ENCODE measurements around the gene IL21R. TPM values are rescaled to one million over a fixed set of nuclear protein-coding genes. Genes with fewer than 3 reads are reported as not detected.
"Not testable (repeated sequence)": the region's sequence is repeated elsewhere in the genome, so short reads cannot be mapped to it uniquely, and the experiment has no call there.

IL21R gene
- total RNA-seq, 1 donor from 2014 or later = 2.0 TPM

- DNase-seq (ENCODE audit: low read depth) = peak; percentile 78
These were observed 24.7 kb downstream of the IL21R start for GRCh38 chr16:27426423-27427408.

GRCh38 chr16:27427538-27427937, 25.6 kb downstream of the IL21R start:
- no peak for DNase-seq (ENCODE audit: low read depth)

- DNase-seq (ENCODE audit: low read depth) = no peak
These were observed 26.2 kb downstream of the IL21R start for GRCh38 chr16:27428026-27428785.

- DNase-seq (ENCODE audit: low read depth) = no peak
These were observed 27.4 kb downstream of the IL21R start for GRCh38 chr16:27429330-27429871.

GRCh38 chr16:27429981-27430441, 28.0 kb downstream of the IL21R start:
- no peak for DNase-seq (ENCODE audit: low read depth)

GRCh38 chr16:27430512-27430911, 28.5 kb downstream of the IL21R start:
- DNase-seq (ENCODE audit: low read depth) = no peak

GRCh38 chr16:27430923-27431484, 29.0 kb downstream of the IL21R start:
- peak; percentile 71 for DNase-seq (ENCODE audit: low read depth)

GRCh38 chr16:27431773-27432532, 30.0 kb downstream of the IL21R start:
- no peak for DNase-seq (ENCODE audit: low read depth)

GRCh38 chr16:27432558-27432957, 30.6 kb downstream of the IL21R start:
- peak; percentile 47 for DNase-seq (ENCODE audit: low read depth)

- DNase-seq (ENCODE audit: low read depth) = not testable (repeated sequence)
These were observed 31.2 kb downstream of the IL21R start for GRCh38 chr16:27433191-27433590.

GRCh38 chr16:27433636-27434035, 31.7 kb downstream of the IL21R start:
- DNase-seq (ENCODE audit: low read depth) = no peak

- no peak for DNase-seq (ENCODE audit: low read depth)
These were observed 32.4 kb downstream of the IL21R start for GRCh38 chr16:27434141-27435051.

- DNase-seq (ENCODE audit: low read depth) = not testable (repeated sequence)
These were observed 33.2 kb downstream of the IL21R start for GRCh38 chr16:27435146-27435545.

- no peak for DNase-seq (ENCODE audit: low read depth)
These were observed 34.1 kb downstream of the IL21R start for GRCh38 chr16:27436065-27436464.

- DNase-seq (ENCODE audit: low read depth) = no peak
These were observed 35.1 kb downstream of the IL21R start for GRCh38 chr16:27436921-27437650.

GRCh38 chr16:27437946-27438345, 36.0 kb downstream of the IL21R start:
- no peak for DNase-seq (ENCODE audit: low read depth)

GRCh38 chr16:27439271-27440018, 37.5 kb downstream of the IL21R start:
- DNase-seq (ENCODE audit: low read depth) = no peak

GRCh38 chr16:27441276-27441675, 39.3 kb downstream of the IL21R start:
- no peak for DNase-seq (ENCODE audit: low read depth)

Measured in myocyte (in vitro differentiated cells).